Stimulated activated CD4-positive, alpha-beta T cell treated with anti-CD3 and anti-CD28 coated beads, TNF-alpha, amount 100 ng/mL, for 4 hours (primary cell): Measurements from ENCODE around the gene CALHM2.
"Not testable (repeated sequence)": the region's sequence is repeated elsewhere in the genome, so short reads cannot be mapped to it uniquely, and the experiment has no call there.

Experiments used
- DNase-seq, 3 experiments: peaks; one replicate each; pipeline ENCODE4 v3.0.0-alpha.2; 2020; ENCODE audit warnings: low read depth in 3 of 3

Gene CALHM2

GRCh38 chr10:103451831-103452505 lies at the start of gene CALHM2:
TSS of gene CALHM2 (minus strand) at chr10:103452370. CDS start at chr10:103449941, 2,429 bp downstream.
- peak; percentile 19 to 33 (median 31) for DNase-seq

GRCh38 chr10:103501186-103501585 lies 49.0 kb upstream of the CALHM2 start:
- DNase-seq, result no peak

- DNase-seq, result no peak
Measured at GRCh38 chr10:103500481-103500880, 48.3 kb upstream of the CALHM2 start.

- no peak for DNase-seq
Measured at GRCh38 chr10:103499881-103500280, 47.7 kb upstream of the CALHM2 start.

GRCh38 chr10:103498936-103499638 lies 46.9 kb upstream of the CALHM2 start:
- no peak for DNase-seq

- DNase-seq, result no peak
Measured at GRCh38 chr10:103497161-103497915, 45.2 kb upstream of the CALHM2 start.

- no peak for DNase-seq
Measured at GRCh38 chr10:103495321-103495720, 43.2 kb upstream of the CALHM2 start.

- DNase-seq, result peak in 2 of 3 experiments; percentile 7 to 11
Measured at GRCh38 chr10:103493916-103494877, 42.0 kb upstream of the CALHM2 start.

GRCh38 chr10:103493362-103493915 lies 41.3 kb upstream of the CALHM2 start, which contains the start of gene NEURL1:
TSS of gene NEURL1 (plus strand) at chr10:103493705. CDS start at chr10:103494388, 683 bp downstream.
- DNase-seq, result peak in 1 of 3 experiments; percentile 5

- DNase-seq, result no peak
Measured at GRCh38 chr10:103492655-103493261, 40.6 kb upstream of the CALHM2 start.

- DNase-seq, result no peak
Measured at GRCh38 chr10:103491729-103492364, 39.7 kb upstream of the CALHM2 start.

GRCh38 chr10:103490986-103491314 lies 38.8 kb upstream of the CALHM2 start:
- no peak for DNase-seq

- no peak for DNase-seq
Measured at GRCh38 chr10:103487410-103487708, 35.2 kb upstream of the CALHM2 start.

- DNase-seq, result not testable (repeated sequence)
Measured at GRCh38 chr10:103486635-103487409, 34.7 kb upstream of the CALHM2 start.

GRCh38 chr10:103481974-103482531 lies 29.9 kb upstream of the CALHM2 start:
- DNase-seq, result no peak

- DNase-seq, result no peak
Measured at GRCh38 chr10:103480521-103480920, 28.4 kb upstream of the CALHM2 start.

GRCh38 chr10:103479135-103479534 lies 27.0 kb upstream of the CALHM2 start, which contains the start of gene CALHM3:
TSS of gene CALHM3 (minus strand) at chr10:103479240. CDS start at chr10:103479032, 208 bp downstream.
- no peak for DNase-seq

- DNase-seq, result no peak
Measured at GRCh38 chr10:103478671-103479070, 26.5 kb upstream of the CALHM2 start.
